Measurements from ENCODE around the gene KCNAB1.
"Not testable (repeated sequence)": the region's sequence is repeated elsewhere in the genome, so short reads cannot be mapped to it uniquely, and the experiment has no call there.

KCNAB1 gene

GRCh38 chr3:156271995-156272719 lies 151.8 kb downstream of the KCNAB1 start:
- H3K36me3 ChIP-seq (replicated peaks; ENCODE audit: insufficient read depth, low read length) = no peaks in the 10 kb centered on the region
- no peaks in the 10 kb centered on the region for H3K79me2 ChIP-seq (ENCODE audit: low read length)

GRCh38 chr3:156273111-156273694 lies 152.8 kb downstream of the KCNAB1 start:
- Histone ChIP-seq H2AFZ (ENCODE audit: low read length) (no peak overlapping the region), H3K9me3 (replicated peaks; ENCODE audit: insufficient read depth, low read length) (no peaks in the 10 kb centered on the region), H3K9ac (ENCODE audit: low read length) (no peak overlapping the region), H3K4me2 (ENCODE audit: low read depth, low read length) (no peak overlapping the region), H3F3A (ENCODE audit: insufficient read depth, low read length) (no peaks in the 10 kb centered on the region), H3K79me2 (ENCODE audit: low read length) (no peaks in the 10 kb centered on the region), H3K4me1 (ENCODE audit: low read length) (no peaks in the 10 kb centered on the region), H3K4me3 (ENCODE audit: low read length) (no peak overlapping the region), H3K27me3 (replicated peaks; ENCODE audit: insufficient read depth, low read length) (no peaks in the 10 kb centered on the region), H3K36me3 (replicated peaks; ENCODE audit: insufficient read depth, low read length) (no peaks in the 10 kb centered on the region), H4K20me1 (ENCODE audit: insufficient read depth, low read length) (no peaks in the 10 kb centered on the region), H3K9me2 (replicated peaks; ENCODE audit: insufficient read depth, low read length) (no peaks in the 10 kb centered on the region), H3K27ac (ENCODE audit: low read length) (no peak overlapping the region)
- TF ChIP-seq EZH2phosphoT487 (IDR thresholded peaks at IDR 0.05; ENCODE audit: low read length) (no peak), EZH2 (optimal IDR thresholded peaks at IDR 0.05; ENCODE audit: low read depth, low read length) (no peak), CTCF (IDR thresholded peaks at IDR 0.05; ENCODE audit: low read length) (no peak)
- no peak for DNase-seq

More at GRCh38 chr3:156271995-156272719, 151.8 kb downstream of the KCNAB1 start:
- H3F3A ChIP-seq (ENCODE audit: insufficient read depth, low read length) = no peaks in the 10 kb centered on the region
- H3K4me3 ChIP-seq (ENCODE audit: low read length) = no peak overlapping the region
- no peak overlapping the region for H3K4me2 ChIP-seq (ENCODE audit: low read depth, low read length)
- no peak overlapping the region for H3K9ac ChIP-seq (ENCODE audit: low read length)
- DNase-seq = no peak
- H3K27me3 ChIP-seq (replicated peaks; ENCODE audit: insufficient read depth, low read length) = no peaks in the 10 kb centered on the region
- TF ChIP-seq EZH2 (optimal IDR thresholded peaks at IDR 0.05; ENCODE audit: low read depth, low read length) = no peak
- TF ChIP-seq EZH2phosphoT487 (IDR thresholded peaks at IDR 0.05; ENCODE audit: low read length) = no peak
- no peak for TF ChIP-seq CTCF (IDR thresholded peaks at IDR 0.05; ENCODE audit: low read length)
- H3K9me2 ChIP-seq (replicated peaks; ENCODE audit: insufficient read depth, low read length) = no peaks in the 10 kb centered on the region
- no peaks in the 10 kb centered on the region for H4K20me1 ChIP-seq (ENCODE audit: insufficient read depth, low read length)
- H3K27ac ChIP-seq (ENCODE audit: low read length) = no peak overlapping the region
- no peaks in the 10 kb centered on the region for H3K4me1 ChIP-seq (ENCODE audit: low read length)
- H3K9me3 ChIP-seq (replicated peaks; ENCODE audit: insufficient read depth, low read length) = no peaks in the 10 kb centered on the region
- H2AFZ ChIP-seq (ENCODE audit: low read length) = no peak overlapping the region

- Histone ChIP-seq H3K79me2 (ENCODE audit: low read length) (no peaks in the 10 kb centered on the region), H3K36me3 (replicated peaks; ENCODE audit: insufficient read depth, low read length) (no peaks in the 10 kb centered on the region), H3K4me2 (ENCODE audit: low read depth, low read length) (no peak overlapping the region), H3K9me2 (replicated peaks; ENCODE audit: insufficient read depth, low read length) (no peaks in the 10 kb centered on the region), H3K4me1 (ENCODE audit: low read length) (no peaks in the 10 kb centered on the region), H3K4me3 (ENCODE audit: low read length) (no peak overlapping the region), H3K9me3 (replicated peaks; ENCODE audit: insufficient read depth, low read length) (no peaks in the 10 kb centered on the region), H2AFZ (ENCODE audit: low read length) (no peak overlapping the region), H3K9ac (ENCODE audit: low read length) (no peak overlapping the region), H4K20me1 (ENCODE audit: insufficient read depth, low read length) (no peaks in the 10 kb centered on the region), H3K27me3 (replicated peaks; ENCODE audit: insufficient read depth, low read length) (no peaks in the 10 kb centered on the region), H3K27ac (ENCODE audit: low read length) (no peak overlapping the region), H3F3A (ENCODE audit: insufficient read depth, low read length) (no peaks in the 10 kb centered on the region)
- no peak for DNase-seq
- TF ChIP-seq EZH2phosphoT487 (IDR thresholded peaks at IDR 0.05; ENCODE audit: low read length) (no peak), CTCF (IDR thresholded peaks at IDR 0.05; ENCODE audit: low read length) (no peak), EZH2 (optimal IDR thresholded peaks at IDR 0.05; ENCODE audit: low read depth, low read length) (no peak)
Observed at GRCh38 chr3:156274791-156275190, 154.4 kb downstream of the KCNAB1 start.

GRCh38 chr3:156284637-156285036 lies 164.3 kb downstream of the KCNAB1 start:
- H3K9me2 ChIP-seq (replicated peaks; ENCODE audit: insufficient read depth, low read length); H3K9me3 ChIP-seq (replicated peaks; ENCODE audit: insufficient read depth, low read length); DNase-seq; H3K36me3 ChIP-seq (replicated peaks; ENCODE audit: insufficient read depth, low read length); H3K4me3 ChIP-seq (ENCODE audit: low read length); H3K27me3 ChIP-seq (replicated peaks; ENCODE audit: insufficient read depth, low read length); H3F3A ChIP-seq (ENCODE audit: insufficient read depth, low read length); H3K79me2 ChIP-seq (ENCODE audit: low read length); H3K4me2 ChIP-seq (ENCODE audit: low read depth, low read length); H2AFZ ChIP-seq (ENCODE audit: low read length); H3K4me1 ChIP-seq (ENCODE audit: low read length); H3K27ac ChIP-seq (ENCODE audit: low read length); H3K9ac ChIP-seq (ENCODE audit: low read length); H4K20me1 ChIP-seq (ENCODE audit: insufficient read depth, low read length): not testable (repeated sequence)
